Erythroblast (primary cell): Measurements from ENCODE around the gene LGALS7B.
"Not testable (repeated sequence)": the region's sequence is repeated elsewhere in the genome, so short reads cannot be mapped to it uniquely, and the experiment has no call there.

ENCODE experiments used
- GATA1 ChIP-seq: IDR thresholded peaks from 2 replicates; pipeline ENCODE4 v1.6.1; 2011; ENCODE audit warnings: low read depth, mild to moderate bottlenecking, control low read depth, low read length, moderate library complexity
- POLR2A ChIP-seq: IDR thresholded peaks from 2 replicates; pipeline ENCODE4 v1.6.1; 2011; ENCODE audit warnings: mild to moderate bottlenecking, low read length

DNA sequence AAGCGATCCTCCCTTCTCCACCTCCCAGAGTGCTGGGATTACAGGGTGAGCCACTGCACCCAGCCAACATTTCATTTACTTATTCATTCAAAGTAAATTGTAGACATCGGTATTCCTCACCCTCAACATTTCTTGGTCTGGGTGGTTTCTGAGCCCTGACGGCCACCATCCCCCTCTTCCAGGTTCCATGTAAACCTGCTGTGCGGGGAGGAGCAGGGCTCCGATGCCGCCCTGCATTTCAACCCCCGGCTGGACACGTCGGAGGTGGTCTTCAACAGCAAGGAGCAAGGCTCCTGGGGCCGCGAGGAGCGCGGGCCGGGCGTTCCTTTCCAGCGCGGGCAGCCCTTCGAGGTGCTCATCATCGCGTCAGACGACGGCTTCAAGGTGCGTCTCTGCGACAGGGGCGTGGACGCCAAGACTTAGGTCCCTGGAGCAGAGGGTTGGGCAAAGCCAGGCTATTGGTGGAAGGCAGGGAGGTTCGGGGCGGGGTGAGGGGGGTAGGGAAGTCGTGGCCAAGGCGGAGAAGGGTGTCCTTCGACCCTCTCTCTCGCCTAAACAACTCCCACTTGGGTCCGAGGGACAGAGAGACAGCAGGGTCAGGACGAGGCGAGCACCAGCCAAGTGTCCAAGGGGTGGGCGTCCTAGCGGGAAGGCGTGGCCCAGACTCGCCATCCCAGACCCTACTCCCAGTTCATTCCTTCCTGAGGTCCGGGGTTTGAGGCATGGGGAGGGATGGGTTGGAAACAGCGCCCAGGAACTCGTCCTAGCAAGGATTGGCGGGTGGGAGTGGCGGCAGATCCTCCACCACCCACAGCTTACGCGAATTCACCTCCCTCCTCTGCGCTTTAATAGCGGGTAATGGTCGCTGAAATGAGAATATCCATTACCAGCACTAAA, 1.8 kb downstream of the LGALS7B start:
- TF ChIP-seq POLR2A, GATA1: not testable (repeated sequence)
